BJ (cell line): ENCODE data around the gene KCNN3. TPM values are rescaled to one million over a fixed set of nuclear protein-coding genes. Genes with fewer than 3 reads are reported as not detected.

Source experiments
- CTCF ChIA-PET: fragments of 350-600 bp; formaldehyde crosslinking; extraction: SDS; loops from one replicate; lab custom pipeline; 2021; ENCODE audit warnings: antibody characterized with exemption, inconsistent platforms; lab: Yijun Ruan, JAX
- POLR2A ChIA-PET: fragments of 300-600 bp; sonication (Branson Sonifier 250); formaldehyde crosslinking; extraction: SDS; loops from one replicate; lab custom pipeline; 2021; ENCODE audit warnings: antibody characterized with exemption; lab: Charles Lee
- DNase-seq: peaks from one replicate; pipeline ENCODE4 v3.0.0-alpha.2; 2011; ENCODE audit warnings: low read depth
- H3K27me3 ChIP-seq: 2 replicates; pipeline ENCODE4 v1.6.0; 2011; ENCODE audit warnings: low read length; ENCODE audit not compliant: control insufficient read depth, insufficient read depth
- H3K36me3 ChIP-seq: 2 replicates; pipeline ENCODE4 v1.5.1; 2011; ENCODE audit warnings: low read length; ENCODE audit not compliant: control insufficient read depth, insufficient read depth
- H3K4me3 ChIP-seq: 2 replicates; pipeline ENCODE4 v1.5.1; 2011; ENCODE audit warnings: low read depth, mild to moderate bottlenecking, control low read depth, low read length
- polyA plus RNA-seq: library from polyadenylated mRNA; depleted of rRNA; stranded (reverse); fragments of >200 nt; gene quantifications from 2 replicates; pipeline ENCODE4 v1.2.3, GENCODE V29; 2011
- TF ChIP-seq, protein P1 (sequence below): IDR thresholded peaks from 2 replicates; pipeline ENCODE4 v1.5.1; 2011; ENCODE audit warnings: low read depth, mild to moderate bottlenecking, control low read depth, inconsistent platforms, low read length, moderate library complexity; ENCODE audit not compliant: insufficient read depth

KCNN3 gene
- polyA plus RNA-seq, 1 experiment = not detected

GRCh38 chr1:154713005-154713404, 157.1 kb downstream of the KCNN3 start:
- POLR2A ChIA-PET = no interaction called here
- CTCF ChIA-PET = no interaction called here

GRCh38 chr1:154712166-154712810, 157.8 kb downstream of the KCNN3 start:
- H3K27me3 ChIP-seq = peaks cover 8% of the 10 kb centered on the region
- POLR2A ChIA-PET = no interaction called here
- TF ChIP-seq, protein P1, sequence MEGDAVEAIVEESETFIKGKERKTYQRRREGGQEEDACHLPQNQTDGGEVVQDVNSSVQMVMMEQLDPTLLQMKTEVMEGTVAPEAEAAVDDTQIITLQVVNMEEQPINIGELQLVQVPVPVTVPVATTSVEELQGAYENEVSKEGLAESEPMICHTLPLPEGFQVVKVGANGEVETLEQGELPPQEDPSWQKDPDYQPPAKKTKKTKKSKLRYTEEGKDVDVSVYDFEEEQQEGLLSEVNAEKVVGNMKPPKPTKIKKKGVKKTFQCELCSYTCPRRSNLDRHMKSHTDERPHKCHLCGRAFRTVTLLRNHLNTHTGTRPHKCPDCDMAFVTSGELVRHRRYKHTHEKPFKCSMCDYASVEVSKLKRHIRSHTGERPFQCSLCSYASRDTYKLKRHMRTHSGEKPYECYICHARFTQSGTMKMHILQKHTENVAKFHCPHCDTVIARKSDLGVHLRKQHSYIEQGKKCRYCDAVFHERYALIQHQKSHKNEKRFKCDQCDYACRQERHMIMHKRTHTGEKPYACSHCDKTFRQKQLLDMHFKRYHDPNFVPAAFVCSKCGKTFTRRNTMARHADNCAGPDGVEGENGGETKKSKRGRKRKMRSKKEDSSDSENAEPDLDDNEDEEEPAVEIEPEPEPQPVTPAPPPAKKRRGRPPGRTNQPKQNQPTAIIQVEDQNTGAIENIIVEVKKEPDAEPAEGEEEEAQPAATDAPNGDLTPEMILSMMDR = no peak
- CTCF ChIA-PET = interaction anchor here (0.6 kb wide), 1 partner anchor 9 kb away, joined by 3 read pairs; no protein-coding TSS in a partner anchor
- DNase-seq = no peak
- H3K4me3 ChIP-seq = no peak overlapping the region
- H3K36me3 ChIP-seq = no peaks in the 10 kb centered on the region

More at GRCh38 chr1:154713005-154713404, 157.1 kb downstream of the KCNN3 start:
- Histone ChIP-seq H3K36me3 (no peaks in the 10 kb centered on the region), H3K4me3 (no peak overlapping the region), H3K27me3 (peaks cover 11% of the 10 kb centered on the region)
- TF ChIP-seq, protein P1 = no peak
- DNase-seq = no peak

DNA sequence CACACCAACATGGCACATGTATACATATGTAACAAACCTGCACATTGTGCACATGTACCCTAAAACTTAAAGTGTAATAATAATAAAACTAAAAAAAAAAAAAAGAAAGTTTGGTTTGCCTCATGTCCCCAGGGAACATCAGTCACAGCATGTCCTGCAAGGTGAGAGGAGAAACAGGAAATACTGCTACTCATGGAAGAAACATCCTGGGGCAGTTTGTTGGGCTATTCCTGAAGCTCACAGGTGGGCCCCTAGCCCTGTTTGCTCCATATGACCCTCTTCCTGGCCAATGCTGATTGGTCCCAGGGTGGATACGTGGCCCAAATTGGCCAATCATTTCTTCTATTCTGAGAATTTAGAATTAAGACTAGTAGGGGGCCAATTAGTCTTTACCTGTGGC, 158.7 kb downstream of the KCNN3 start:
- peaks cover 2% of the 10 kb centered on the region for H3K27me3 ChIP-seq
- H3K36me3 ChIP-seq = no peaks in the 10 kb centered on the region
- CTCF ChIA-PET = no interaction called here
- no peak overlapping the region for H3K4me3 ChIP-seq
- TF ChIP-seq, protein P1 = no peak
- POLR2A ChIA-PET = no interaction called here
- no peak for DNase-seq

DNA sequence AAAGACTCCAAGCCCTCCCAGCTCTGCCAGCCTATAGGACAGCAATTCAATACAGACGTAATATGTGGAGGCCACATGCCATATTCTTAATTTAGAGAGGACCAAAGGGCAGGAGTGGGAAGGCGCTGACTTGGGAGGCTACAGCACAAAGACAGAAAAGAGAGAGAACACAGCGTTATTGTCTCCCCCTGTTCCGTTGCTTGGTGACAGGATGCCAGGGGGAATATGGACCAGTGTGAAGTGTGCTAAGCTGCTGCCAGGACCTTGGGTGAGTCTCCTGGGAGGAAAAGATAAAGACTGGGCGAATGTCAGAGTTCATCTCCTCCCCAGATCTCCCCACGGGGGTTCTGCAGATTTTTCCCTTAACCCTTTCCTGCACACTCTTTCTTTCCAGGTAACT, 160.0 kb downstream of the KCNN3 start:
- TF ChIP-seq, protein P1 = no peak
- H3K36me3 ChIP-seq = no peaks in the 10 kb centered on the region
- POLR2A ChIA-PET = no interaction called here
- H3K27me3 ChIP-seq = peaks cover 2% of the 10 kb centered on the region
- no peak overlapping the region for H3K4me3 ChIP-seq
- CTCF ChIA-PET = interaction anchor here (1.2 kb wide), 1 partner anchor 41 kb away, joined by 5 read pairs; no protein-coding TSS in a partner anchor
- no peak for DNase-seq

- DNase-seq = no peak
- H3K36me3 ChIP-seq = no peaks in the 10 kb centered on the region
- TF ChIP-seq, protein P1 = no peak
- CTCF ChIA-PET = no interaction called here
- POLR2A ChIA-PET = no interaction called here
- H3K27me3 ChIP-seq = peaks cover 2% of the 10 kb centered on the region; the same call in 1 of the 2 replicates
- no peak overlapping the region for H3K4me3 ChIP-seq
These were observed 162.1 kb downstream of the KCNN3 start for GRCh38 chr1:154707901-154708463.
